HL-60 (cell line): Measurements from ENCODE around the gene GPAT2.

Experiments
- POLR2AphosphoS5 ChIP-seq: IDR thresholded peaks from 2 replicates; pipeline ENCODE4 v1.6.1; 2012; ENCODE audit warnings: low read depth
- SPI1 ChIP-seq: IDR thresholded peaks from 2 replicates; pipeline ENCODE4 v1.6.1; 2012; ENCODE audit warnings: low read depth, mild to moderate bottlenecking, borderline replicate concordance
- TF ChIP-seq, protein P1 (sequence below): IDR thresholded peaks from one replicate; pipeline ENCODE4 v1.5.1; 2011; ENCODE audit warnings: low read length, control low read depth, inconsistent platforms; ENCODE audit not compliant: insufficient read depth
- TF ChIP-seq, protein P2 (sequence below): IDR thresholded peaks from 2 replicates; pipeline ENCODE4 v1.6.1; 2012; ENCODE audit warnings: low read depth; ENCODE audit not compliant: insufficient replicate concordance

DNA sequence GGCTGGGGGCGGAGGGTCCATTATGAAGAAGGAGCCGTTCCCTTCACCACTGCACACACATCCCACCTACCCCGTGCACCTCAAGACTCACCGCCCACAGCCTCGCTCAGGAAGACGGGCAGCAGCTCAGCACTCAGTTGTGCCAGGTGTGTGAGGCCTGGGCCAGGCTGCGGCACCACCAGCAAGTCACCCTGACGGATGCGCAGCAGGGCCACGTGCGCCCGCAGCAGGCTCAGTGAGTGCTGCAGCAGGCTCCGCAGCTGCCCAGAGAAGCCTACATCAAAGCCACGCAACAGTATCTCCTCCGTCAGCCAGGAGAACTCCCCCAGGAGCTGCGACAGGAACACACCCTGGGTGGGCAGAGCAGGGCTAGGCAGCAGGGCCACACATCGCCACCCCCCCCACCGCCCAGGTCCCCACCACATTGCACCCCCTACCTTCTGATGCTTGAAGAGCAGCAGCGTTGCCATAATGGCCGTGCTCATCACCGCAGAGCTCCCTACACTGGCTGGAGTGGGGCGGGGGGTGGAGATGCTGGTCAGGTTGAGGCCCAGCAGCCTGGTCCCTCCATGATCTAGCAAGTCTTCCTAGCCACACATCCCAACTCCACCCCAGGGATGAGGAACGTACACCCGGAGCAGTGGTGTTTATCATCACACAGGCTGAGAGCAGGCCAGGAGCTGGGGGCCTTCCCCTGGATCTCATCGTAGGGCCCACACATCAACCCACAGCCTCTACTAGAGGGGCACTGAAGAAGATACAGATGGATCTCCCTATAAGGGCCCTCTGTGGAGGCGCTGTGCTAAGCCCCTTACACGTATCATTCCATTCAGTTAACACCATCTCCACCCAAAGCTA is 10.2 kb downstream of the GPAT2 start:
- TF ChIP-seq, protein P1, sequence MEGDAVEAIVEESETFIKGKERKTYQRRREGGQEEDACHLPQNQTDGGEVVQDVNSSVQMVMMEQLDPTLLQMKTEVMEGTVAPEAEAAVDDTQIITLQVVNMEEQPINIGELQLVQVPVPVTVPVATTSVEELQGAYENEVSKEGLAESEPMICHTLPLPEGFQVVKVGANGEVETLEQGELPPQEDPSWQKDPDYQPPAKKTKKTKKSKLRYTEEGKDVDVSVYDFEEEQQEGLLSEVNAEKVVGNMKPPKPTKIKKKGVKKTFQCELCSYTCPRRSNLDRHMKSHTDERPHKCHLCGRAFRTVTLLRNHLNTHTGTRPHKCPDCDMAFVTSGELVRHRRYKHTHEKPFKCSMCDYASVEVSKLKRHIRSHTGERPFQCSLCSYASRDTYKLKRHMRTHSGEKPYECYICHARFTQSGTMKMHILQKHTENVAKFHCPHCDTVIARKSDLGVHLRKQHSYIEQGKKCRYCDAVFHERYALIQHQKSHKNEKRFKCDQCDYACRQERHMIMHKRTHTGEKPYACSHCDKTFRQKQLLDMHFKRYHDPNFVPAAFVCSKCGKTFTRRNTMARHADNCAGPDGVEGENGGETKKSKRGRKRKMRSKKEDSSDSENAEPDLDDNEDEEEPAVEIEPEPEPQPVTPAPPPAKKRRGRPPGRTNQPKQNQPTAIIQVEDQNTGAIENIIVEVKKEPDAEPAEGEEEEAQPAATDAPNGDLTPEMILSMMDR = no peak
- TF ChIP-seq, protein P2, sequence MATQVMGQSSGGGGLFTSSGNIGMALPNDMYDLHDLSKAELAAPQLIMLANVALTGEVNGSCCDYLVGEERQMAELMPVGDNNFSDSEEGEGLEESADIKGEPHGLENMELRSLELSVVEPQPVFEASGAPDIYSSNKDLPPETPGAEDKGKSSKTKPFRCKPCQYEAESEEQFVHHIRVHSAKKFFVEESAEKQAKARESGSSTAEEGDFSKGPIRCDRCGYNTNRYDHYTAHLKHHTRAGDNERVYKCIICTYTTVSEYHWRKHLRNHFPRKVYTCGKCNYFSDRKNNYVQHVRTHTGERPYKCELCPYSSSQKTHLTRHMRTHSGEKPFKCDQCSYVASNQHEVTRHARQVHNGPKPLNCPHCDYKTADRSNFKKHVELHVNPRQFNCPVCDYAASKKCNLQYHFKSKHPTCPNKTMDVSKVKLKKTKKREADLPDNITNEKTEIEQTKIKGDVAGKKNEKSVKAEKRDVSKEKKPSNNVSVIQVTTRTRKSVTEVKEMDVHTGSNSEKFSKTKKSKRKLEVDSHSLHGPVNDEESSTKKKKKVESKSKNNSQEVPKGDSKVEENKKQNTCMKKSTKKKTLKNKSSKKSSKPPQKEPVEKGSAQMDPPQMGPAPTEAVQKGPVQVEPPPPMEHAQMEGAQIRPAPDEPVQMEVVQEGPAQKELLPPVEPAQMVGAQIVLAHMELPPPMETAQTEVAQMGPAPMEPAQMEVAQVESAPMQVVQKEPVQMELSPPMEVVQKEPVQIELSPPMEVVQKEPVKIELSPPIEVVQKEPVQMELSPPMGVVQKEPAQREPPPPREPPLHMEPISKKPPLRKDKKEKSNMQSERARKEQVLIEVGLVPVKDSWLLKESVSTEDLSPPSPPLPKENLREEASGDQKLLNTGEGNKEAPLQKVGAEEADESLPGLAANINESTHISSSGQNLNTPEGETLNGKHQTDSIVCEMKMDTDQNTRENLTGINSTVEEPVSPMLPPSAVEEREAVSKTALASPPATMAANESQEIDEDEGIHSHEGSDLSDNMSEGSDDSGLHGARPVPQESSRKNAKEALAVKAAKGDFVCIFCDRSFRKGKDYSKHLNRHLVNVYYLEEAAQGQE = no peak
- TF ChIP-seq POLR2AphosphoS5 = no peak
- no peak for TF ChIP-seq SPI1
